ENCODE results near the gene GRIK3.

Gene GRIK3

DNA sequence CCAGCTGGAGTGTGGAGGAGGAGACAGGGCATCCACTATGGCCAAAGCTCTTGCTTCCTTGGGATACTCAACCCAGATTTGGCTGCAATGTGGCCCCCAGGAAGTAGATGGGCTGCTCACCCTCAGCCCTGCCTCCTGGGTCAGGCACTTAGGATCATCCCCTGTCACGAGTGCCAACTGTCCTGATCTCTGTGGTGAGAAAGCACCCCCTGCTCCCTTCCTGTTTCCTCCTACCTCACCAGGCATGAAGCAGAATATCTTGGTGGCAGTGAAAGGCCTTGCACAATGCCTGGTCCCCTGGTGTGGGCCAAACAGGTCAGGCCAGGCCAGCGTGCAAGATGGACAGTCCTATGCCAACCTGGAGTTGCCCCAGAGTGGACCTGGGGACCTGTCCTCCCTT, 211.7 kb downstream of the GRIK3 start:
- Histone ChIP-seq H3K4me3 (ENCODE audit: low read depth, low read length) (no peak overlapping the region), H3K27me3 (no peaks in the 10 kb centered on the region), H3K9me3 (no peaks in the 10 kb centered on the region), H3K36me3 (no peaks in the 10 kb centered on the region; the same call in 1 of the 2 replicates), H3K4me1 (no peaks in the 10 kb centered on the region)
- no peak for DNase-seq
- TF ChIP-seq, protein P1, sequence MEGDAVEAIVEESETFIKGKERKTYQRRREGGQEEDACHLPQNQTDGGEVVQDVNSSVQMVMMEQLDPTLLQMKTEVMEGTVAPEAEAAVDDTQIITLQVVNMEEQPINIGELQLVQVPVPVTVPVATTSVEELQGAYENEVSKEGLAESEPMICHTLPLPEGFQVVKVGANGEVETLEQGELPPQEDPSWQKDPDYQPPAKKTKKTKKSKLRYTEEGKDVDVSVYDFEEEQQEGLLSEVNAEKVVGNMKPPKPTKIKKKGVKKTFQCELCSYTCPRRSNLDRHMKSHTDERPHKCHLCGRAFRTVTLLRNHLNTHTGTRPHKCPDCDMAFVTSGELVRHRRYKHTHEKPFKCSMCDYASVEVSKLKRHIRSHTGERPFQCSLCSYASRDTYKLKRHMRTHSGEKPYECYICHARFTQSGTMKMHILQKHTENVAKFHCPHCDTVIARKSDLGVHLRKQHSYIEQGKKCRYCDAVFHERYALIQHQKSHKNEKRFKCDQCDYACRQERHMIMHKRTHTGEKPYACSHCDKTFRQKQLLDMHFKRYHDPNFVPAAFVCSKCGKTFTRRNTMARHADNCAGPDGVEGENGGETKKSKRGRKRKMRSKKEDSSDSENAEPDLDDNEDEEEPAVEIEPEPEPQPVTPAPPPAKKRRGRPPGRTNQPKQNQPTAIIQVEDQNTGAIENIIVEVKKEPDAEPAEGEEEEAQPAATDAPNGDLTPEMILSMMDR (IDR thresholded peaks at IDR 0.05; ENCODE audit: low read depth, low read length): no peak

- Histone ChIP-seq H3K36me3 (no peaks in the 10 kb centered on the region; the same call in 1 of the 2 replicates), H3K27me3 (no peaks in the 10 kb centered on the region), H3K4me1 (no peaks in the 10 kb centered on the region), H3K9me3 (no peaks in the 10 kb centered on the region), H3K4me3 (ENCODE audit: low read depth, low read length) (no peak overlapping the region)
- DNase-seq: no peak
- TF ChIP-seq, protein P1 (IDR thresholded peaks at IDR 0.05; ENCODE audit: low read depth, low read length): no peak
Observed at GRCh38 chr1:36821386-36821785, 212.9 kb downstream of the GRIK3 start.

GRCh38 chr1:36818771-36819170, 215.5 kb downstream of the GRIK3 start:
- Histone ChIP-seq H3K27me3 (no peaks in the 10 kb centered on the region), H3K9me3 (no peaks in the 10 kb centered on the region), H3K4me3 (ENCODE audit: low read depth, low read length) (no peak overlapping the region), H3K4me1 (no peaks in the 10 kb centered on the region), H3K36me3 (no peaks in the 10 kb centered on the region)
- TF ChIP-seq, protein P1 (IDR thresholded peaks at IDR 0.05; ENCODE audit: low read depth, low read length): no peak
- DNase-seq: no peak

GRCh38 chr1:36816348-36816747, 218.0 kb downstream of the GRIK3 start:
- H3K36me3 ChIP-seq: no peaks in the 10 kb centered on the region
- no peaks in the 10 kb centered on the region for H3K27me3 ChIP-seq
- TF ChIP-seq, protein P1 (IDR thresholded peaks at IDR 0.05; ENCODE audit: low read depth, low read length): no peak
- no peak overlapping the region for H3K4me3 ChIP-seq (ENCODE audit: low read depth, low read length)
- DNase-seq: no peak
- no peaks in the 10 kb centered on the region for H3K9me3 ChIP-seq
- H3K4me1 ChIP-seq: no peaks in the 10 kb centered on the region

DNA sequence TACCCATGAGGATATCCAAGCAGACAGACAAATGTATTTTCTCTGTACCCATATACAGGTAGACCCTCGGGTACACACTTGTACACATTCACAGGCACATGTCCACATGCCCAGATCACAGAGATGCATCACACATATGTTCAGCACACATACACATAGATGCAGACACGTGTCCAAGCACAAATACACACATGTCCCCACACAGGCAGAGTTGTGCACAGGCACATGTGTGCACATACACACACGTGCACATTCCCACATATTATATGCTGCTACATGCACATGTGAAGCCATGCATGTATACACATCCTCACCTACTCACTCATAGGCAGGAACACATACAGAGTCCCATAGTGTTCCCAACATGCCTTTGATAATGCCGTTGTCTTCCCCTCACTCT, 219.5 kb downstream of the GRIK3 start:
- H3K36me3 ChIP-seq: no peaks in the 10 kb centered on the region
- no peak for DNase-seq
- H3K4me1 ChIP-seq: no peaks in the 10 kb centered on the region
- TF ChIP-seq, protein P1 (IDR thresholded peaks at IDR 0.05; ENCODE audit: low read depth, low read length): no peak
- no peak overlapping the region for H3K4me3 ChIP-seq (ENCODE audit: low read depth, low read length)
- H3K27me3 ChIP-seq: no peaks in the 10 kb centered on the region
- no peaks in the 10 kb centered on the region for H3K9me3 ChIP-seq

DNA sequence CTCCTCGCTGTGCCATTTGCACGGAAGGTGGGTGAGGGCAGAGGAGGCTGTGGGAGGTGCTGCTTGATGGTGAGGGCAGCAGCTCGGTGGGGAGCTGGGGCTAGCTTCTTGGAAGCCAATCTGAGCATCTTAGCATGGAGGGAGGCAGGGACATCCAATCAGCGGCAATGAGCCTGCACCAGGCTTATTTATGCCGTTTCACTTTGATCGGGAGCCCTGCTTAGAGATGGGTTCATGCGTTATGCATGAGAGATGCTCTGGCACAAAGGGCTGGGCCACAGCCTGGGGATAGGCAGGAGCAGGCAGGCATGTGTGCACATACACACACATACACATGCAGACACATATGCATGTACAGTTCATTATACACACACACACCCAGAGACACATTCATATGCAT, 220.2 kb downstream of the GRIK3 start:
- TF ChIP-seq, protein P1 (IDR thresholded peaks at IDR 0.05; ENCODE audit: low read depth, low read length): no peak
- H3K4me3 ChIP-seq (ENCODE audit: low read depth, low read length): no peak overlapping the region
- DNase-seq: no peak
- no peaks in the 10 kb centered on the region for H3K9me3 ChIP-seq
- no peaks in the 10 kb centered on the region for H3K36me3 ChIP-seq
- no peaks in the 10 kb centered on the region for H3K4me1 ChIP-seq
- H3K27me3 ChIP-seq: no peaks in the 10 kb centered on the region
